SIG-M5 treated with dmso at 0.1 percent for 504 hours (cell line): ENCODE results near the gene CCDC85A.
A peak's percentile ranks its signal among the peaks of the same experiment; 100 is the strongest.
"Not testable (repeated sequence)": the region's sequence is repeated elsewhere in the genome, so short reads cannot be mapped to it uniquely, and the experiment has no call there.

ENCODE experiments used
- DNase-seq: peaks from one replicate; lab custom pipeline; 2025; ENCODE audit not compliant: unreplicated experiment; lab: John Stamatoyannopoulos, UW

CCDC85A gene

DNA sequence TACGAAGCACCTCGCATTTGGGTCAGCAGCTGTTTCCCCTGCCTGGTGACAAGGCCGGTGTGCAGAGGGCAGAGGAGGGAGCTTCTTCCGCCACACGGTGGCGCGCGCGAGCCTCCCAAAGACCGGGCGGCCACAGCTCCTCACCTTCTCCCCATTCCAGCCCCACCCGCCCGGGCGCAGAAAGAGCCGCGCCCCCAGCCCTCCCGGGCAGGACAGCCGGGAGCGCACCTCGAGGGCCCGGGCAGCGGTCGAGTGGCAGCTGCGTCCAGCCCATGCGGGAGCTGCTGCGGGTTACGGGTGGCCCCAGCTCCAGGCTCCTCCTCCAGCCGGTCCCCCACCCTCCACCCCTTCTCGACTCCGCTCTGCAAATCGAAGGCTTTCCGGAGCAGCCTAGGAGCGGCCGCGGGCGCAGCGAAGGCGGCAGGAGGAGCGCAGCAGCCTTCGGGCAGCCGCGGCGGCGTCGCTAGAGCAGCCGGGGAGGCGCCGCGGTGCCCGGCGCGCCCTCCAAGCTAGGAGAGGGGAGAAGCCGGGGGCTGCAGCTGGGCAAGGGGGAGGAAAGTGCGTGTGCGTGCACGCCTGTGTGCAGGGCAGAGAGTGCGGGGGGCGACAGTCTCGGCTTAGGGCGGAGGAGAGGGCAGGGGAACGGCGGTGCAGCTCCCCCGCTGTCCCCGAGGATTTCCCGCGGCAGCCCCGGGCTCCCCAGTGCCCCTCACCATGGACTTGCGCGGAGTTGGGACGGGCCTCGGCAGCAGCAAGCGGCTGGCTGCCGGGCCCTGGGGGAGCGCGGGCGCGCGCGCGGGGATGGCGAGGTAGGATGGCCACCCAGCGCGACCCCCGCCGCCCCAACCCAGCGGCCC is at the start of gene CCDC85A:
Gene CCDC85A (plus strand): TSS at position 348 of the 857 bp plus-strand sequence. CDS start 635 bp downstream, outside the sequence.
- DNase-seq: peak; percentile 71

DNA sequence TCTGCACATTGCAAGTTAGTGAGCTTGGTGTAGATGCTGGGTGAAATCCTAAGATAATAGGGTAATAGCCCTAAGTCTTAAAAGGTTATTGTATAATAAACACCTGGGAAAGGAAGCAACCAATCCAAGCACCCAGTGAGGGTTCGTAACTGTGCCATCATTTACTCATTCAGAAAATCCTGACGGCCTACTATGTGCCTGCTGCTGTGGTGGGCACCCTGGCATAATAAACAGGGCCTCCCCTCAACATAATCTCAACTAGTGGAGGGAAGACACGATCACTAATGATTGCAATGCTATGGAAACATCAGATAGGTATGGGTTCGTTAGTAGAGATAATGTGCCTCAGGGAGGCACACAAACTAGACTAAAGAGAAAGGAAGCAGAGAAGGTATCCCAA is 48.9 kb upstream of the CCDC85A start:
- DNase-seq: no peak

DNA sequence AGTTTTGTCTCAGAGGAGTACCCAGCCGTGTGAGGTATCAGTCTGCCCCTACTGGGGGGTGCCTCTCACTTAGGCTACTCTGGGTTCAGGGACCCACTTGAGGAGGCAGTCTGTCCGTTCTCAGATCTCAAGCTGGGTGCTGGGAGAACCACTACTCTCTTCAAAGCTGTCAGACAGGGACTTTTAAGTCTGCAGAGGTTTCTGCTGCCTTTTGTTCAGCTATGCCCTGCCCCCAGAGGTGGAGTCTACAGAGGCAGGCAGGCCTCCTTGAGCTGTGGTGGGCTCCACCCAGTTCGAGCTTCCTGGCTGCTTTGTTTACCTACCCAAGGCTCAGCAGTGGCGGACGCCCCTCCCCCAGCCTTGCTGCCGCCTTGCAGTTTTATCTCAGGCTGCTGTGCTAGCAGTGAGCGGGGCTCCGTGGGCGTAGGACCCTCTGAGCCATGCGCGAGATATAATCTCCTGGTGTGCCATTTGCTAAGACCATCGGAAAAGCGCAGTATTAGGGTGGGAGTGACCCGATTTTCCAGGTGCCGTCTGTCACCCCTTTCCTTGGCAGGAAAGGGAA is 41.2 kb upstream of the CCDC85A start:
- DNase-seq: not testable (repeated sequence)

DNA sequence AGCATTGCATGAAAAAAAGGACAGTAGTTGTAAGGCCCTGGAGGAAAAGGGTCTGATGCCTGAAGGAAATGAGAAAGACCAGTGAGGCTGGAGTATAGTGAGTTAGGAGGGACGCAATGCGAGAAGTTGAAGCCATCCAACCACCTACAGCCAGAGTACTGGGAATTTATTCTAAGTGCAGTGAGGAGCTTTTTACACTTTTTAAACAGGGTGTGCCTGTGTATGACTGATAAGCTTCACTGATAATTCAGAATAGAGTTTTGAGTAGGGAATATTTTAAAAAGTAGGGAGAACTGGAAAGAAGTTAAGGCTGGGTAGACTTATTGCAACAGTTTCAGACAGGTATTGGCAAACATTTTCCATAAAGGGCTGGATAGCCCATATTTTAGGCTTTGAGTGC is 35.9 kb upstream of the CCDC85A start:
- no peak for DNase-seq

DNA sequence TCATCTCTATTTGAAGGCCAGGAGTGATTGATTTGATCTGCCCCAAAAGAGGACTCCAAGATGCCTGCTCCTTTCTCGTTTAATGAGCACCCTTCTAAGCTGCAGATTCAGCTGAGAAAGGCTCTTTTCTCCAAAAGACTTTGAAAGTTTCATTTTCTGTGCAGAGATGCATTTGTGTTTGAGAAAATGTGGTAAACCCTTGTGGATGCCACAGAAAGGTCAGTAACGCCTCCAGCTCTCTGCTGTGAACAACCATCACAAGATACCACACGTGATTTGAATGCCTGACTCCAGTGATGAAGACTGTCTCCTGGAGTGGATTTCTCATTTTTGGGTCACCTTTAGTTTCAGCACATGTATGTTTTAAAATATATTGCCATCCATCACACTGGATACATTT is 35.0 kb upstream of the CCDC85A start:
- DNase-seq: no peak

DNA sequence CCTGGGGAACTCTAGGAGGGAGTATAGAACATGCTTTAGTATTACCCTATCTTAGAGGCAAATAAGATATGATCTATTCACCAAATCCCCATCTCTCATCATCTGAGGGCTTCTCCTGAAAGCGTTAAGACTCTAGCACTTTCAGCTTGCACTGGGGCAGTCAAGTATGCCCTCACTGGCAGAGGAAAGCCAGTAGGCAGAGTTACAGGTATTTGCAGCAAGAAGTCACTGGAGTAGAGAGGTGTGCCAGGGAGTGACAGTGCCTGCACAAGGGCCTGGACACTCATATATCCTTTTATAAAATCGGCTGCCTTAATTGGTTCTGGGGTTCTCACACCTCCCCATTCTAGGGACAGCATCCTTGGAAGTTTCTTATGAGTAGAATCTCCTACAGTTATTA is 31.9 kb upstream of the CCDC85A start:
- DNase-seq: no peak

DNA sequence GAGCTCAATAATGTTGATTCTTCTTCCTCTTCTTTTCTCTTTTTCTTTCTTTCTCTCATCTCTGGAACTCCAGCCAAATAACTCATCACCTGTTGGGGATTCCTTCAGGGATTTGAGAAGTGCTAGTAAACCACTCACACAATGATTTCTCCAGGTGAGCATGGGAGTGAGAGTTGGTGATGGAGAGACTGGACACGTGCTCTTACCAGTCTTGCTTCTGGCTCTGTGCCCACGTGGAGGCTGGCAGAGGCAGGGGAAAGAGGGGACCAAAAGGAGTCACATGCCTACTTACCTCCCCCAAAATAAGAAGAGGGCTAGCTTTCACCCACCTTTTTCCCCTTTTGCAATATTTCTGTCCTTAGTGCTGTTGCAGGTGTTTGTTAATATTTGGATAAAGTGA is 28.6 kb upstream of the CCDC85A start:
- no peak for DNase-seq

DNA sequence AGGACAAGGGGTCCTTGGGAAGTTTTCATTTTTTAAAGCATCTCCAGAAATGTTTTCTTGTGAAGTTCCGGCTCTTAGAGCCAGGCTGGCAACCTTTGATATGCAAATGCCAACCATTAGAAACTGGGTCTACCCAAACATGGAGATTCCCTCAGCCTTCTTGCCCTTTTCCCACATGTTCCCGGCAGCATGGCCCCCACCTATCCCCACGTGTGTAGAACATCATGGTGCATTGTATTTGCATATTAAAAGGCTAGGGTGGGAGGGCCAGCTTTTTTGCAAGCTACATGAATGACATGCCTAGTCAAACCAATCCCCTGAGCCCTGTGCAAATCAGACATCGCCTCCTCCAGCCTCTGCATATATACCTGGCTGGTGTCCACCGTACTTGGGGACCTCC is 23.9 kb upstream of the CCDC85A start:
- not testable (repeated sequence) for DNase-seq

DNA sequence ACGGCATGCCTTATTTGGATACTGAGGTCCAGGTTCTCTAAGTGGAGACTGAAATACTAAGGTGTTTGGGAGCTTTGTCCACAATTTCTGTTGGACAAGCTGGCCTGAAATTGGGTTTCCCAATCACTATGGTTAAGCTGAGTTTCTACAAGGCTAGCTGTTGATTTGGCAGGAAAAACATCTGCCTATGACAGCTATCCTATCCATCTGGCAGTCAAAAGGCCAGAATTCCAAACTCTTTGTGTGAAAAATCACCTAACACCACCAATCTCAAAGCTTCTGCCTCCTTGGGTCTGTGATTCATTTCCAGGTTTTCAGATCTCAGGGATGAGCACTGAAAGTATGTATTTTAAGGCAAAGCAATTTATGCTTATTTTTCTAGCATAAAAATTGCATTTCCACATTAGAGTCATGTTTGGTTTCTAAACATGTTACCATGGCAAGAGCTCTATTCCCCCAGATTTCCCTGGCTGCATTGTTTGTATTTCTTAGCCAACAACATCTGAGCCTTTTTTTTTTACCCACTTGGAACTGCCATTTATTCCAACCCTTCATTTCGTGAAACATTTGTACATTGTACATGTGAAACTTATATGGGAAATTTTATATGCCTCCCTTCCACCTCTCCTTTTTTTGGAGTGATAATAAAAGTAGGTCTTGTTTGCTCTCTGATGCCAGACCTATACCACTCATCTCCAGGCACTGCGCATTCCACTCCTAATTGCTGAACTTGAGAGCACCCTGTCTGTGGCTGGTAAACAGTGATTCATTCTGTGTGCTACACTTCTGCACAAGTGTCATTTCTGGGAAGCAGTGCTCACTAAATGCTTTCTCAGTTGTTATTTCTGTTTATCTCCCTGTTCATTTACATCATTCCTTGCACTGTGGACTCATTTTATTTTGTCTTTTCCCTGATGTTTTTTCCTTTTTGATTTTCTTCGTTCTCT is 15.9 kb upstream of the CCDC85A start:
- peak; percentile 4 for DNase-seq

DNA sequence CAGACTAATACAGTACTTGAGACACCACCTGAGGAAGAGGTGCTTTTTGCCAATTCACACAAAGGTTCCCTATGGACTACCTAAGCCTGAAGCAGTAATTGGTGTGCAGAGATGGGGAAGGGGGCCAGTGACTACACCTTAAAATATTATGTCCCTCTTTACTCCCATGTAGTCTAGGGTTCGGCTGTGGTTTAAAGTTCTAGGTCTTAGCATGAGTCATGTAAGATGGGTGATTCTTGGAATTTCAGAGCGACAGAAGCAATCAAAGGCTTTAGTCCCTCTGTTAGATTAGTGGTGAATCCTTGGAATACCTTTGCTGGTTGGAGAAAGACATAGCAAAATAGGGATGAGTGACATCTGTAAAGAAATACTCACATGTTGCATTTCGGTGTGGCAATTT is 14.3 kb upstream of the CCDC85A start:
- no peak for DNase-seq

DNA sequence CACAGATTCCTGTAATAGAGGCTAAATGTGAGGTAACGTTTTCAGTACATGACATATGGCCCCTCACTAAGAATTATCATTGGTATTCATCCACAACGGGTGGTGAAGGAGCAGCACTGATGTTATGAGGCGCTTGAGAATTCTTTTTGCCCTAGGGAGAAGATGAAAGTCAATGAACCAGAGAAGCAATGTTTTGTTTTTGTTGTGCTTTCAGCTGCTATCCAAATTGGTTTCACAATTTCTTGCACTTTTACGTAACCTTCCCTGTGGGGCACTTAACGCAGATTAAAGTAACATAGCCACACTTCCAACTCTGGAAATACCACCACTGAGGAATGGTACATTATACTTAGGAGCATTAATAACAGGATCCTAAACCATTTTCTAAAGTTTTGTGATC is 13.3 kb upstream of the CCDC85A start:
- DNase-seq: no peak

DNA sequence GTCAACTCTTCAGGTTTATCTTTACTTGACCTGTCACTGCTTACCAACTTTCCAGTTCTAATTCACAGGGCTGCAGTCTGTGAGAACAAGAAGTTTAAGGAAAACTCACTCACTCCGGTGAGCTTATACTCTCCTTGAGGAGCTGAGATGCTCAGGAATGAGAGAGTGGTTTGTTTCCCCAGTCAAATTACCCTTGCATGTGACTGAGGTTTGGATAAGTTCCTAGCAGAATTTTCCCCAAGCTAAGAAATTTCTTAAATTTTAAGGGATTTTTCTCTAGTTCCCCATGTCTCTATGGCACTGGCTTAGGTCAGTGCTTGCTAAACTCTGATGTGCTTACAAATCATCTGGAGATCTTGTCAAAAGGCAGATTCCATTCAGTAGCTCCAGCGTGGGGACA is 12.8 kb upstream of the CCDC85A start:
- no peak for DNase-seq

DNA sequence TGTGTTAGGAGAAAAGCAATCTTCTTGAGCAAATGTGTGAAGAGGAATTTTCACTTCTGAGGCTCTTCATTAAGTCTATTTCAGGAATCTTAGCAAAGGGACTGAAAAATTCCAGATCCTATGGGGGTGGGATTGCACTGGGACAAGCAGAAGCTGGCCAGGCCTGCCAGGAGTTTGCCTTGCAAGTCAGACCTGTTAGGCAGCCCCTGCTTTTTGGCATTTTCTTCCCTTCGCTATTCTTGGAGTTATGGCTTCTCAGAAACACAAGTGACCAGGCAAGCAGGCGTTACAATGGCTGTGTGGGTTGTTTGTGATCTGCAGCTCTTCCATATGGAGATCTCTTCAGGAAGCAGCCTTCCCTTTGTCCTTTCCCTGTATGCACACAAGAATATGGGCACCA is 8.0 kb upstream of the CCDC85A start:
- no peak for DNase-seq

DNA sequence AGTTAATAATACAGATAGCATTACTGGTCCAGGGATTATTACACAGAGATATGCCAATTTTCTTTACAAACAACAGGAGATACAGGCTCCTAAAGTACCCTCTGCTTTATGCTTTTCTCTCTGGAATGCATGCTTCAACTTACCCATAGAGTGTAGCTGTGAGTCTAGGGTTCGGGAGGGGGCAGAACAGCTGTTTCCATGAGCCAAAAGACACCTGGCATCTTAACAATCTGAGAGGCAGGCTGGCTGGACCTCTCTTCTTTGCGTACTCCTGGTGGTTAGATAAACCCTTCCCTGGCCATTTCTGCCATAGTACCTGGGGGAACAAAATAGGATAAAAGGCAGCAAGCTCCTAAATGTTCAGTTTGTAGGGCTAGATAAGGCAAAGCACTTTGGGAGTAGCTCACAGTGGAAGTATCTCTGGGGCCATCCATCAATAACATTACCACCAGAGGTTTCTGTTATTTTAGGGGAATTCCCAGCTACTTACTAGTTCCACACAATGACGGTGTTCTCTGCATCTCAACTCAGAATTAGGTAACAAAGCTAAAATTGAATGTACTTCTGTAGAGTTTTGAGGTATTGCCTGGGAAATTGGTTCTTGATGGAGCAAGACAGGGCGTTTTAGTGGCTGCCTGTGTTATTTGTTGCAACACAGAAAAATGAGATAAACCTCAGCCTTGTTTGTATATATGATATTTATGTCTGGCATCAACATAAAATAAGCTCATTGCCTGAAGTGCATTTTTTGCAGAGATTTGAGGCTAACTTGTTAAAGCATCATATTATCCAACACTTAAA is 6.2 kb upstream of the CCDC85A start:
- DNase-seq: no peak

DNA sequence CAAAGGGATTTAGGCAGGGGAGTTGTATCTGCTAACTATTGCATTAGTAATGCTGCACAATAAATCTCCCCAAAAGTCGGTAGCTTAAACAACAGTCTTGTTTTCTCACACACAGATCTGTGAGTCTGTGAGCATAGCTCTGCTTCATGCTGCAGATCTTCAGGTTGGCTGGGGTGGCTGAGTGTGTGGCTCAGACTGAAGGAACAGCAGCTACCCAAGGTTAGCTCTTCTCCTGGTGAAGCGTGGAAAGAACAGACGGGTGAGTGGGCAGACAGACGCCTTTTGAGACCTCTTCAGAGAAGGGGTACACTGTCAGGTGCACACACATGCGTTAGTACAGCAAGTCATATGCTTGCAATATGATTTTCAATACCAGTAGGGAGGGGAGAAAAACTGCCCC is 3.9 kb upstream of the CCDC85A start:
- DNase-seq: no peak

DNA sequence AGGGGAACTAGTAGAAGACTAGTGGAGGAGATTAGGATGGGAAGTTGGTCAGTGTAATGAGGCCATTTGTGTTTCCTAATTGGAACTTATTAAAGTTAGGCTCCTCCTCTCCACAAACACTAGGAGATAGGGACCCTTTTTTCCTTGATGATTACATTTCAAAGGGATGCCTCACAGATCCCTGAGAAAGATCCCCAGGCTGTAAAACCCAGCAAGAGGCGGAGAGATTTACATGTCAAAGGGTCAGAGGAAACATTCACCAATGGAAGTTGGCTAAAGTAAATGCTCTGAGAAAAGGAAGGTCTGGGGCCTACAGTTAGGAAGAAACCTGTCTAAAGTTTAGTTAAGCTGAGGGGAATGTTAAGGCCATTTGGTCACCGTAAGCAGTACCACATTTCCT is 1.4 kb upstream of the CCDC85A start:
- no peak for DNase-seq

DNA sequence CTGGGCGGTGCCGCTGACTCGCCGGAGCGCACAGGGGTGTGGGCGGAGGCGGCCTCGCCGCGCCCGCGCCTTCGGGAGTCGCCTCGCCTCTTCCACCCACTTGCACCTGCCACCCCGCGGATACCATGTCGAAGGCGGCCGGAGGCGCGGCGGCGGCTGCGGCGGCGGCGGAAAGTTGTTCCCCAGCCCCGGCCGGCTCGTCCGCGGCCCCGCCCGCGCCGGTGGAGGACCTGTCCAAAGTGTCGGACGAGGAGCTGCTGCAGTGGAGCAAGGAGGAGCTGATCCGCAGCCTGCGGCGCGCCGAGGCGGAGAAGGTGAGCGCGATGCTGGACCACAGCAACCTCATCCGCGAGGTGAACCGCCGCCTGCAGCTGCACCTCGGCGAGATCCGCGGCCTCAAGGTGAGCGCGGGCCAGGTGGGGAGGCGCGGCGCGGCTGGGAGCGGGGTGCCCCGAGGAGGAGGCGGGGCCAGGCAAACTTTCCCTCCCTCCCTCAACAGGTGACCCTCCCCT is 766 bp downstream of the CCDC85A start:
- DNase-seq: no peak

DNA sequence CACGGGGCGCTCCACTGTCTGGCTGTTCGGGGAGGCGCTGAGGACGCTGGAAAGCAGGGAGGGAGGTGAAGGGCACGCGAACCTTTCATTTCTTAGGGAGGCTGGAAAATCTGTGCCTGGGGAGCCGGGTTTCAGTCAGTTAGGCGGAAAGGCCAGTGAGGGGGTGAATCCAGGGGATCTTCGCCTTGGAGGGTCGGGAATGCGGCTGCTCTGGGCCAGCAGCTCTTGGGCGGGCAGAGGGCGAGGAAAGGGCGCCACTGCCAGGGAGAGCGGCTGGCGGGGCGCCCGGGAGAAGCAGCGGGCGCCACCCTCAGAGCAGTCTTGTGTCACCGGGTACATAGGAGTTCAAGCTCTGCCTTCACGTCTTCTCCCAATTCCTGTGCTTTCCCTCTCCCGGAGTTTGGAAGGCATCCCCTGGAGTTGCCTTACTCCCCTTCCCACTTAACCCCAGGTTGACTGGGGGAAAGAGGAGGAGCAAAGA is 1.4 kb downstream of the CCDC85A start:
- no peak for DNase-seq

DNA sequence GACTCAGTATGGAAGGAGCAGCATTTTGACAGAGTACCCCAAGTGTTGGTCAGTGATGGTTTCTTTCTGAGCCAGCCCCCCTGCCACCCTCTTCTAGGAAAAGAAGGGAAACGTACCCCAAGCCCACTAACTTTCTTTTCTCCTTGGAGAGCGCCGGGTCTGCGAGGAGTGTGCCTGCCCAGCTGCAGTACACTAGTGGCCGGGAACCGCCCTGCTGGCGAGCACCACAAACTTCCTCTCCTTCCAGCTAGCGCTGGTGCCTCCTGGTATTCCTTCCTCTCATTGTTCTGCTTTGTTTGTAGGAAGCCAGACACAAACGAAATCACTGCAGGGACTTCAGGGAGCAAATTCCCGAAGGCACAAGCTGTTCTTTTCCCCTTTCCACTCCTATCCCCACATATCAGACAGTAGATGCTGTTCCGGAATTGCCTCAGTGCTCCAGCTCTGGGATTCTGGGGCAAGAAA is 1.8 kb downstream of the CCDC85A start:
- DNase-seq: peak; percentile 14

DNA sequence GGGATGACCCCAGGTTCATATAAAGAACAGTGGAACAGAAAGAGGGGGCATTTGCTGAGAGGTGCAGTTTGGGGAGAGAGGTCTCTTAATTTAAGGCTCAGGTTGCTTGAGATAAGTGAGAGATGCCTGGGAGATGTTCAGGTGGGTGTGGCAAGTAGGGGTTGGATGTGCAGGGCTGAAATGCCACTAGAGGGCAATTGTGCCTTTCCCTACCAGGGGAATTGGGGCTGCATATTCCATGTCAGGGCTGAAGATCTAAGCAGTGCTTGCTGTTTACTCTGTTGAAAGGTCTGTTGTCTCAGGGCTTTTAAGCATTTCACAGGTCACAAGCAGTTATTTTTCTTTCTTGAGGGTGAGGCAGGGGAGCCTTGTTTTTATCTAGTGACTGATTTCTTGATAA is 7.8 kb downstream of the CCDC85A start:
- DNase-seq: peak; percentile 38
